ENCODE results near the gene ATP6V0B. TPM values are rescaled to one million over a fixed set of nuclear protein-coding genes. Genes with fewer than 3 reads are reported as not detected.

Gene ATP6V0B
- total and polyA plus RNA-seq, 2 of the 4 experiments (the other 2 are of a cell fraction) = 72.1 to 169 TPM

DNA sequence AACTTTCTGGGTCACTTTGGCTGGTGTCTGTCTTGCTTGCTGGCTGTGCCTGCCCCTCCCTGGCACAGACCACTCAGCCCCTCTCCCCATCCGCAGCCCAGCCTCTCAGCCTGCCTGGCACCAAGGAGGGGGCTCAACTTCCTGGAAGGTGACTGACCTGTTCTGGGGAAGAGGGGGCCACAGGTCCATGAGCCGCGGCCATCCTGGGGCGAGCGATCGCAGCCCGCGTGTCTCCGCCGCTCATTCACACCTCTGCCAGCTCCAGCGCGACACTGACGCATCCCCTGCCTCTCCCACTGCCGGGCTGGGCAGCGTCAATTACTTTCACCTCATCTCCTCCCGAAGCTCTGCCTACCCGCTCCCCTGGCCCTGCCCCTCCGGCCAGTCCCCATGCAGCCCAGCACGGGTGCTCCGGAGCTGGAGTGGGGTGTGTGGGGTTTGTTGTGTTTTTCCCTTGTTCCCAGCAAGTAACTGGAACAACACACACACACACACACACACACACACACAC, 42.2 kb downstream of the ATP6V0B start:
- TF ChIP-seq CEBPB (IDR thresholded peaks at IDR 0.05; ENCODE audit: low read depth, low read length) = no peak
- no peak for TF ChIP-seq CHD1 (IDR thresholded peaks at IDR 0.05; ENCODE audit: low read depth, low read length)
- no peak for TF ChIP-seq SMC3 (IDR thresholded peaks at IDR 0.05; ENCODE audit: low read depth, low read length)
- TF ChIP-seq MAZ (IDR thresholded peaks at IDR 0.05; ENCODE audit: borderline replicate concordance, low read depth, low read length) = no peak
- no peak for TF ChIP-seq MXI1 (IDR thresholded peaks at IDR 0.05; ENCODE audit: borderline replicate concordance, low read depth, low read length)
- TF ChIP-seq, protein P1, sequence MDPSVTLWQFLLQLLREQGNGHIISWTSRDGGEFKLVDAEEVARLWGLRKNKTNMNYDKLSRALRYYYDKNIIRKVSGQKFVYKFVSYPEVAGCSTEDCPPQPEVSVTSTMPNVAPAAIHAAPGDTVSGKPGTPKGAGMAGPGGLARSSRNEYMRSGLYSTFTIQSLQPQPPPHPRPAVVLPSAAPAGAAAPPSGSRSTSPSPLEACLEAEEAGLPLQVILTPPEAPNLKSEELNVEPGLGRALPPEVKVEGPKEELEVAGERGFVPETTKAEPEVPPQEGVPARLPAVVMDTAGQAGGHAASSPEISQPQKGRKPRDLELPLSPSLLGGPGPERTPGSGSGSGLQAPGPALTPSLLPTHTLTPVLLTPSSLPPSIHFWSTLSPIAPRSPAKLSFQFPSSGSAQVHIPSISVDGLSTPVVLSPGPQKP (IDR thresholded peaks at IDR 0.05; ENCODE audit: borderline replicate concordance, low read depth, low read length) = no peak
- TF ChIP-seq FOS (IDR thresholded peaks at IDR 0.05; ENCODE audit: low read depth, low read length) = no peak
- no peak for TF ChIP-seq RCOR1 (IDR thresholded peaks at IDR 0.05; ENCODE audit: insufficient replicate concordance, low read length)
- no peak for TF ChIP-seq BHLHE40 (IDR thresholded peaks at IDR 0.05; ENCODE audit: low read depth, low read length)
- TF ChIP-seq, protein P2, sequence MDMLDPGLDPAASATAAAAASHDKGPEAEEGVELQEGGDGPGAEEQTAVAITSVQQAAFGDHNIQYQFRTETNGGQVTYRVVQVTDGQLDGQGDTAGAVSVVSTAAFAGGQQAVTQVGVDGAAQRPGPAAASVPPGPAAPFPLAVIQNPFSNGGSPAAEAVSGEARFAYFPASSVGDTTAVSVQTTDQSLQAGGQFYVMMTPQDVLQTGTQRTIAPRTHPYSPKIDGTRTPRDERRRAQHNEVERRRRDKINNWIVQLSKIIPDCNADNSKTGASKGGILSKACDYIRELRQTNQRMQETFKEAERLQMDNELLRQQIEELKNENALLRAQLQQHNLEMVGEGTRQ (IDR thresholded peaks at IDR 0.05; ENCODE audit: low read depth, low read length) = no peak
- TF ChIP-seq MAFK (IDR thresholded peaks at IDR 0.05; ENCODE audit: low read depth, low read length) = no peak
- TF ChIP-seq, protein P3, sequence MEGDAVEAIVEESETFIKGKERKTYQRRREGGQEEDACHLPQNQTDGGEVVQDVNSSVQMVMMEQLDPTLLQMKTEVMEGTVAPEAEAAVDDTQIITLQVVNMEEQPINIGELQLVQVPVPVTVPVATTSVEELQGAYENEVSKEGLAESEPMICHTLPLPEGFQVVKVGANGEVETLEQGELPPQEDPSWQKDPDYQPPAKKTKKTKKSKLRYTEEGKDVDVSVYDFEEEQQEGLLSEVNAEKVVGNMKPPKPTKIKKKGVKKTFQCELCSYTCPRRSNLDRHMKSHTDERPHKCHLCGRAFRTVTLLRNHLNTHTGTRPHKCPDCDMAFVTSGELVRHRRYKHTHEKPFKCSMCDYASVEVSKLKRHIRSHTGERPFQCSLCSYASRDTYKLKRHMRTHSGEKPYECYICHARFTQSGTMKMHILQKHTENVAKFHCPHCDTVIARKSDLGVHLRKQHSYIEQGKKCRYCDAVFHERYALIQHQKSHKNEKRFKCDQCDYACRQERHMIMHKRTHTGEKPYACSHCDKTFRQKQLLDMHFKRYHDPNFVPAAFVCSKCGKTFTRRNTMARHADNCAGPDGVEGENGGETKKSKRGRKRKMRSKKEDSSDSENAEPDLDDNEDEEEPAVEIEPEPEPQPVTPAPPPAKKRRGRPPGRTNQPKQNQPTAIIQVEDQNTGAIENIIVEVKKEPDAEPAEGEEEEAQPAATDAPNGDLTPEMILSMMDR (conservative IDR thresholded peaks at IDR 0.05; ENCODE audit: low read depth, low read length) = no peak
- no peak for TF ChIP-seq NFE2L2 (IDR thresholded peaks at IDR 0.05; ENCODE audit: low read depth, low read length)
- no peak overlapping the region for H3K4me2 ChIP-seq (ENCODE audit: low read depth, low read length)
- H3K56ac ChIP-seq (ENCODE audit: extremely low read depth, insufficient read depth, low read length) = no peak overlapping the region
- H2BK120ac ChIP-seq (ENCODE audit: low read depth, low read length) = no peak overlapping the region
- H2BK20ac ChIP-seq (ENCODE audit: low read depth, low read length) = no peak overlapping the region
- no peak overlapping the region for H4K5ac ChIP-seq (ENCODE audit: low read depth, low read length)
- no peak overlapping the region for H3K14ac ChIP-seq (replicated peaks; ENCODE audit: low read depth, low read length)
- no peak overlapping the region for H4K8ac ChIP-seq (ENCODE audit: low read depth in 2 of 2, low read length in 2 of 2)
- POLR2A ChIA-PET (ENCODE audit: unreplicated experiment) = no interaction called here
- H2AFZ ChIP-seq (replicated peaks; ENCODE audit: low read length, poor library complexity) = no peak overlapping the region
- H4K91ac ChIP-seq (ENCODE audit: insufficient read depth, low read depth, low read length) = no peak overlapping the region
- no peak overlapping the region for H3K4me3 ChIP-seq (ENCODE audit: insufficient read depth, low read depth, low read length)
- BruUV-seq (replicated peaks) = no TSS peak
- ATAC-seq (ENCODE audit: low read depth) = no peak
- in situ Hi-C loops (cut with MboI; ENCODE audit: low sequenced_read_pairs) = loop anchor here (10.0 kb wide), 1 partner anchor 568 kb away; no protein-coding TSS in a partner anchor
- no CpG with 5 or more reads among the region's 20 CpGs for WGBS, 2 experiments (ENCODE audit: extremely low coverage in 2 of 2, insufficient read length in 1 of 2)
- no peaks in the 10 kb centered on the region; the same call in 1 of the 2 replicates for H4K20me1 ChIP-seq (ENCODE audit: insufficient read depth, low read length)
- no peak overlapping the region for H2AK9ac ChIP-seq (replicated peaks; ENCODE audit: low read depth, low read length, poor library complexity)
- no peaks in the 10 kb centered on the region for H3K4me1 ChIP-seq (ENCODE audit: control insufficient read depth, insufficient read depth, low read length)
- intact Hi-C loops (cut with micrococcal nuclease) = no loop called here
- peaks cover 12% of the 10 kb centered on the region; the same call in 1 of the 2 replicates for H3K36me3 ChIP-seq (ENCODE audit: control insufficient read depth, insufficient read depth, low read length)
- H3K27me3 ChIP-seq (ENCODE audit: control insufficient read depth, insufficient read depth, low read length) = no peaks in the 10 kb centered on the region
- H3K9me3 ChIP-seq (ENCODE audit: control insufficient read depth, insufficient read depth, low read length) = no peaks in the 10 kb centered on the region
- dilution Hi-C loops (cut with HindIII; ENCODE audit: low sequenced_read_pairs, unreplicated experiment) = no loop called here
- H3K9me1 ChIP-seq (ENCODE audit: insufficient read depth, low read length) = peaks cover 6% of the 10 kb centered on the region; the same call in 1 of the 2 replicates
- no peak overlapping the region for H2BK15ac ChIP-seq (ENCODE audit: low read depth, low read length)
- H2AK5ac ChIP-seq (ENCODE audit: low read depth, low read length) = no peak overlapping the region
- no peak overlapping the region for H3K23ac ChIP-seq (ENCODE audit: low read depth, low read length)
- H3K18ac ChIP-seq (ENCODE audit: low read depth, low read length) = no peak overlapping the region
- H3K9ac ChIP-seq (ENCODE audit: low read depth, low read length) = no peak overlapping the region
- H2BK5ac ChIP-seq (ENCODE audit: low read depth, low read length, poor library complexity, severe bottlenecking) = no peak overlapping the region
- DNase-seq = no peak
- H3K4ac ChIP-seq (ENCODE audit: low read depth, low read length) = no peak overlapping the region
- no peak overlapping the region for H3K27ac ChIP-seq (ENCODE audit: insufficient read depth, low read length)
- CTCF ChIA-PET = no interaction called here
- no peaks in the 10 kb centered on the region for H3K79me1 ChIP-seq (ENCODE audit: low read depth in 1 of 2, low read length in 2 of 2)

Data from IMR-90 (cell line).